Articular chondrocyte of knee joint (primary cell): ENCODE measurements around the gene SSTR5. TPM values are rescaled to one million over a fixed set of nuclear protein-coding genes. Genes with fewer than 3 reads are reported as not detected.

Experiments
- total RNA-seq: library from RNA; depleted of rRNA; stranded (reverse); fragments of >200 nt; gene quantifications from 2 replicates; pipeline ENCODE4 v1.2.3, GENCODE V29; 2012

The SSTR5 gene
- 0.26 and 0.32 TPM in 2 replicates for total RNA-seq

GRCh38 chr16:1072526-1073261, at the start of gene SSTR5:
SSTR5 (plus strand) TSS chr16:1072747; CDS start chr16:1078869, 6,122 bp downstream.

GRCh38 chr16:1096169-1097082, 23.9 kb downstream of the SSTR5 start, which contains the start of gene C1QTNF8:
C1QTNF8 (minus strand) TSS chr16:1096244; CDS start chr16:1094922, 1,322 bp downstream.

Other genes with a start within 250 kb of the SSTR5 start
- gene LMF1, start 101.8 kb upstream of the SSTR5 start, total RNA-seq = 34.2 and 34.6 TPM in 2 replicates
- 0.91 and 3.1 TPM in 2 replicates for gene SOX8, start 91.0 kb upstream of the SSTR5 start, total RNA-seq
- gene C1QTNF8, start 23.5 kb downstream of the SSTR5 start, total RNA-seq = 0.65 TPM in 1 of 2 replicates, not detected in the other
- not detected in 2 replicates for gene CACNA1H, start 80.4 kb downstream of the SSTR5 start, total RNA-seq
- not detected in 2 replicates for gene TPSG1, start 152.5 kb downstream of the SSTR5 start, total RNA-seq
- gene TPSB2, start 157.4 kb downstream of the SSTR5 start, total RNA-seq = not detected in 2 replicates
- gene TPSAB1, start 168.0 kb downstream of the SSTR5 start, total RNA-seq = not detected in 2 replicates
- not detected in 2 replicates for gene TPSD1, start 183.3 kb downstream of the SSTR5 start, total RNA-seq
- gene UBE2I, start 236.9 kb downstream of the SSTR5 start, total RNA-seq = 55.7 and 61.3 TPM in 2 replicates